Tibial nerve (tissue), 4 donors: Measurements from ENCODE around the gene TSEN15. TPM values are rescaled to one million over a fixed set of nuclear protein-coding genes. Genes with fewer than 3 reads are reported as not detected.

Source experiments
- DNase-seq, 2 donors: peaks; one replicate each; pipeline ENCODE4 v3.0.0-alpha.2; 2019; ENCODE audit warnings: low spot score in 2 of 2
- H3K27ac ChIP-seq, 4 donors: fragments of 200-600 bp; sonication (generic) in 3 of 4; one replicate each; pipeline ENCODE4 v1.5.1; 2017 to 2019; ENCODE audit warnings: mild to moderate bottlenecking in 1 of 4
- H3K27me3 ChIP-seq, 2 donors: fragments of 200-600 bp; sonication (generic) in 1 of 2; one replicate each; pipeline versions ENCODE4 v1.5.1 to v1.6.0; 2017 to 2019
- H3K36me3 ChIP-seq, 3 donors: fragments of 200-600 bp; sonication (generic); one replicate each; pipeline ENCODE4 v1.5.1; 2018 to 2019
- H3K4me1 ChIP-seq, 4 donors: fragments of 200-600 bp; sonication (generic) in 3 of 4; one replicate each; pipeline ENCODE4 v1.5.1; 2017 to 2019
- H3K4me3 ChIP-seq, 4 donors: fragments of 200-600 bp; sonication (generic) in 3 of 4; one replicate each; pipeline ENCODE4 v1.5.1; 2017 to 2019; ENCODE audit warnings: mild to moderate bottlenecking in 1 of 4, moderate library complexity in 1 of 4
- H3K9me3 ChIP-seq, 4 donors: fragments of 200-600 bp; sonication (generic) in 3 of 4; one replicate each; pipeline ENCODE4 v1.5.1; 2017 to 2019
- CTCF ChIP-seq, 5 experiments: fragments of 200-600 bp in 3 of 5; fragments of 450-650 bp in 2 of 5; sonication (generic) in 3 of 5; IDR thresholded peaks; one replicate each; pipeline ENCODE4 v1.5.1; 2016 to 2019; ENCODE audit warnings: antibody characterized with exemption in 5 of 5, mild to moderate bottlenecking in 3 of 5, moderate library complexity in 2 of 5
- EP300 ChIP-seq, 2 donors: sonication (generic); formaldehyde crosslinking; IDR thresholded peaks; one replicate each; pipeline ENCODE4 v1.6.1; 2017; ENCODE audit warnings: antibody characterized with exemption in 2 of 2, mild to moderate bottlenecking in 1 of 2
- POLR2A ChIP-seq, 2 donors: fragments of 450-650 bp; IDR thresholded peaks; one replicate each; pipeline ENCODE4 v1.6.1; 2017; ENCODE audit warnings: antibody characterized with exemption in 2 of 2, mild to moderate bottlenecking in 2 of 2, moderate library complexity in 2 of 2
- WGBS, 2 donors: methylation state at CpG; one replicate each; pipeline ENCODE4 v1.1.5; 2018; 5-methylcytosine and 5-hydroxymethylcytosine counted together
- total RNA-seq, 4 donors: library from RNA; depleted of rRNA; stranded (reverse); fragments of >200 nt; gene quantifications; one replicate each; pipeline ENCODE4 v1.1.0, GENCODE V29; 2016

TSEN15 gene
- 10 to 100 TPM; 25.5 to 36.5 (median 31.5) TPM for total RNA-seq

- no peaks in the 10 kb centered on the region for H3K27me3 ChIP-seq
- H3K4me1 ChIP-seq, result peaks cover 0 to 37% (median 4%) of the 10 kb centered on the region in 4 donors
- WGBS, 2 donors, result 0 to 1% methylated on average over 21 to 32 of the region's 54 CpGs
- no peaks in the 10 kb centered on the region for H3K9me3 ChIP-seq
- H3K36me3 ChIP-seq, result peaks cover 0 to 10% (median 0%) of the 10 kb centered on the region in 3 donors
- H3K4me3 ChIP-seq, result peak within 1 kb of the TSS; percentile 67 to 89 (median 76)
- DNase-seq, result peak; percentile 54
- TF ChIP-seq EP300 (IDR thresholded peaks at IDR 0.05) (peak in 1 of 2 donors; percentile 64), POLR2A (IDR thresholded peaks at IDR 0.05) (peak in 1 of 2 donors; percentile 35), CTCF (IDR thresholded peaks at IDR 0.05) (peak in 1 of 5 experiments; percentile 16)
- H3K27ac ChIP-seq, result peak within 1 kb of the TSS; percentile 60 to 84 (median 79)
These were observed at the start of gene TSEN15 for GRCh38 chr1:184051485-184052193. TSS of gene TSEN15 (plus strand) at chr1:184051730. CDS start at chr1:184051756, 26 bp downstream.

- TF ChIP-seq POLR2A (IDR thresholded peaks at IDR 0.05) (no peak), EP300 (IDR thresholded peaks at IDR 0.05) (no peak), CTCF (IDR thresholded peaks at IDR 0.05) (no peak)
- 16 to 37% methylated on average over 2 of the region's 2 CpGs for WGBS, 2 donors
- no peak overlapping the region for H3K27ac ChIP-seq
These were observed 49.5 kb upstream of the TSEN15 start for GRCh38 chr1:184002071-184002470.

GRCh38 chr1:184004935-184005334 lies 46.6 kb upstream of the TSEN15 start:
- WGBS, 2 donors, result 93 to 94% methylated on average over 4 of the region's 4 CpGs
- Histone ChIP-seq H3K4me1 (no peaks in the 10 kb centered on the region), H3K9me3 (no peaks in the 10 kb centered on the region), H3K27ac (no peak overlapping the region), H3K36me3 (no peaks in the 10 kb centered on the region), H3K27me3 (no peaks in the 10 kb centered on the region), H3K4me3 (no peak overlapping the region)
- no peak for TF ChIP-seq CTCF (IDR thresholded peaks at IDR 0.05)
- TF ChIP-seq POLR2A (IDR thresholded peaks at IDR 0.05), result no peak
- no peak for TF ChIP-seq EP300 (IDR thresholded peaks at IDR 0.05)
- DNase-seq, result no peak

More at GRCh38 chr1:184002071-184002470, 49.5 kb upstream of the TSEN15 start:
- Histone ChIP-seq H3K4me1 (no peaks in the 10 kb centered on the region), H3K36me3 (no peaks in the 10 kb centered on the region), H3K27me3 (no peaks in the 10 kb centered on the region), H3K4me3 (no peak overlapping the region), H3K9me3 (no peaks in the 10 kb centered on the region)
- no peak for DNase-seq

- no peak overlapping the region for H3K27ac ChIP-seq
- TF ChIP-seq CTCF (IDR thresholded peaks at IDR 0.05) (no peak), EP300 (IDR thresholded peaks at IDR 0.05) (no peak), POLR2A (IDR thresholded peaks at IDR 0.05) (no peak)
- no peaks in the 10 kb centered on the region for H3K4me1 ChIP-seq
- no peak for DNase-seq
- 88 to 93% methylated on average over 4 of the region's 4 CpGs for WGBS, 2 donors
- H3K27me3 ChIP-seq, result no peaks in the 10 kb centered on the region
- H3K4me3 ChIP-seq, result no peak overlapping the region
- no peaks in the 10 kb centered on the region for H3K9me3 ChIP-seq
- H3K36me3 ChIP-seq, result no peaks in the 10 kb centered on the region
These were observed 46.0 kb upstream of the TSEN15 start for GRCh38 chr1:184005506-184005905.

GRCh38 chr1:184010788-184011187 lies 40.7 kb upstream of the TSEN15 start:
- TF ChIP-seq EP300 (IDR thresholded peaks at IDR 0.05), result no peak
- TF ChIP-seq POLR2A (IDR thresholded peaks at IDR 0.05), result no peak
- TF ChIP-seq CTCF (IDR thresholded peaks at IDR 0.05), result no peak
- Histone ChIP-seq H3K36me3 (no peaks in the 10 kb centered on the region), H3K27ac (no peak overlapping the region), H3K4me3 (no peak overlapping the region), H3K9me3 (no peaks in the 10 kb centered on the region), H3K27me3 (no peaks in the 10 kb centered on the region), H3K4me1 (no peaks in the 10 kb centered on the region)
- no peak for DNase-seq
- WGBS, 2 donors, result 60 to 66% methylated on average over 2 of the region's 2 CpGs
